ENCODE results near the gene TMEM235.

DNA sequence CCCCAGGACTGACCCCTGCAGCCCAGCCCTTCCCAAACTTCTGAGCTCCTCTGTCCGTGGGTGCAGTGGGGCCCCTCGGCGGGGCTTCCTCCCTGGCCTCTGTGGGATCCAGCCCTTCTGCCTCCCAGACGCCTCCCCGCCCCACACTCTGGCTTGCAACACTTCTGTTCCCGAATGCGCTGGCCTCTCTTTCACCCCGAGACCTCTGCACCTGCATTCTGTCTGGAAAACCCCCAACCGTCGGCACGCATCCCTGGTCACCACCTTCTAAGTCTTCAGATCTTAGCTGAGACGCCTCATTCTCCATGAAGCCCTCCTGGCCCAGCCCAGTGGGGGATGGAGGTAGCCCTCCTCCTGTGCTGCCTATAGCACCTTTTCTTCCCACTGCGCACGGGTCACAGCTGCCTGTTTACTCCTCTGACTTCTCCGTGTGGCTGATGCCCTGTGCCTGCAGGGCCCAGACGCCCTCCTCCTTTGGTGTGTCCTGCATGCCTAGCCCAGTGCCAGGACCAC, 26.4 kb downstream of the TMEM235 start:
- no peak for TF ChIP-seq CTCF (conservative IDR thresholded peaks at IDR 0.05; ENCODE audit: low read depth in 2 of 2)
- TF ChIP-seq NANOG (IDR thresholded peaks at IDR 0.05; ENCODE audit: borderline replicate concordance): no peak
- TF ChIP-seq STAT1 (IDR thresholded peaks at IDR 0.05; ENCODE audit: unreplicated experiment): no peak
- TF ChIP-seq EZH2 (IDR thresholded peaks at IDR 0.05; ENCODE audit: low read depth, unreplicated experiment): no peak
